K562 (cell line): ENCODE measurements around the gene CHD3. TPM values are rescaled to one million over a fixed set of nuclear protein-coding genes. Genes with fewer than 3 reads are reported as not detected.

Experiments used
- ARID2 ChIP-seq: fragments of 450-650 bp; IDR thresholded peaks from 2 replicates; pipeline ENCODE4 v1.6.1; 2017; ENCODE audit warnings: antibody characterized with exemption, mild to moderate bottlenecking
- BACH1 ChIP-seq: fragments of 200-800 bp; sonication (Bioruptor generic); IDR thresholded peaks from 2 replicates; pipeline ENCODE4 v1.6.1; 2016; ENCODE audit warnings: missing genetic modification characterization, missing compliant biosample characterization
- CBFA2T2 ChIP-seq: fragments of 450-650 bp; conservative IDR thresholded peaks from 2 replicates; pipeline ENCODE4 v1.6.1; 2017; ENCODE audit warnings: mild to moderate bottlenecking
- COPS2 ChIP-seq: fragments of 450-650 bp; conservative IDR thresholded peaks from 2 replicates; pipeline ENCODE4 v1.6.1; 2016; ENCODE audit warnings: mild to moderate bottlenecking, moderate library complexity
- CREBBP ChIP-seq: IDR thresholded peaks from one replicate; pipeline ENCODE4 v1.6.1; 2012; ENCODE audit warnings: low read depth, mild to moderate bottlenecking, control low read depth, inconsistent platforms, low read length
- FOXP1 ChIP-seq: sonication (generic); formaldehyde crosslinking; IDR thresholded peaks from 2 replicates; pipeline ENCODE4 v1.8.0; 2022; ENCODE audit warnings: mild to moderate bottlenecking, missing genetic modification reagents
- HDAC2 ChIP-seq: fragments of 450-650 bp; IDR thresholded peaks from 2 replicates; pipeline ENCODE4 v1.6.1; 2016; ENCODE audit warnings: mild to moderate bottlenecking
- KDM5B ChIP-seq: fragments of 200-600 bp; sonication (generic); IDR thresholded peaks from 2 replicates; pipeline ENCODE4 v1.6.1; 2012; ENCODE audit warnings: low read depth, mild to moderate bottlenecking, moderate library complexity, low read length, control low read depth, inconsistent platforms; ENCODE audit not compliant: insufficient replicate concordance
- NELFE ChIP-seq: IDR thresholded peaks from 2 replicates; pipeline ENCODE4 v1.6.1; 2011; ENCODE audit warnings: mild to moderate bottlenecking; ENCODE audit not compliant: insufficient read depth, insufficient read length
- NFRKB ChIP-seq: fragments of 450-650 bp; IDR thresholded peaks from 2 replicates; pipeline ENCODE4 v1.6.1; 2016; ENCODE audit warnings: low read depth
- PHB2 ChIP-seq: fragments of 450-650 bp; IDR thresholded peaks from 2 replicates; pipeline ENCODE4 v1.6.1; 2017; ENCODE audit warnings: low read depth
- PTRF ChIP-seq: fragments of 450-650 bp; IDR thresholded peaks from 2 replicates; pipeline ENCODE4 v1.6.1; 2016; ENCODE audit warnings: mild to moderate bottlenecking, missing genetic modification characterization, missing compliant biosample characterization
- RBM14 ChIP-seq: fragments of 200-400 bp; formaldehyde crosslinking; IDR thresholded peaks from 2 replicates; pipeline ENCODE4 v1.6.1; 2018; ENCODE audit warnings: low read depth, mild to moderate bottlenecking, low read length, moderate library complexity, borderline replicate concordance; ENCODE audit not compliant: insufficient read depth
- SREBF2 ChIP-seq: sonication (generic); formaldehyde crosslinking; IDR thresholded peaks from 2 replicates; pipeline ENCODE4 v1.4.0; 2020; ENCODE audit warnings: mild to moderate bottlenecking, missing genetic modification reagents
- TEAD1 ChIP-seq, 2 experiments: fragments of 450-650 bp in 1 of 2; sonication (generic) in 1 of 2; formaldehyde crosslinking; IDR thresholded peaks; 2 replicates each; pipeline versions ENCODE4 v1.4.0 to v1.8.0; 2020 to 2022; ENCODE audit warnings: mild to moderate bottlenecking in 2 of 2, missing genetic modification reagents in 1 of 2
- ZFX ChIP-seq: sonication (generic); formaldehyde crosslinking; IDR thresholded peaks from 2 replicates; pipeline ENCODE4 v1.8.0; 2022; ENCODE audit warnings: mild to moderate bottlenecking, missing genetic modification reagents, moderate library complexity
- ZKSCAN1 ChIP-seq: fragments of 150-350 bp; IDR thresholded peaks from 2 replicates; pipeline ENCODE4 v1.6.1; 2016; ENCODE audit warnings: low read depth, low read length
- ZNF165 ChIP-seq: fragments of 250-450 bp; sonication (Bioruptor Pico); IDR thresholded peaks from 2 replicates; pipeline ENCODE4 v1.4.0; 2020; ENCODE audit warnings: borderline replicate concordance
- ZNF696 ChIP-seq: fragments of 250-450 bp; sonication (Bioruptor Pico); conservative IDR thresholded peaks from 2 replicates; pipeline ENCODE4 v1.4.0; 2020; ENCODE audit warnings: mild to moderate bottlenecking, moderate library complexity
- ZNF780A ChIP-seq: fragments of 250-450 bp; sonication (Bioruptor Pico); IDR thresholded peaks from 2 replicates; pipeline ENCODE4 v1.5.0; 2021; ENCODE audit warnings: mild to moderate bottlenecking
- polyA plus RNA-seq, 8 experiments: library from polyadenylated mRNA; depleted of rRNA in 4 of 8; stranded (reverse) in 5 of 8; unstranded in 3 of 8; fragments of >200 nt; fragmentation: Nextera tagmentation in 2 of 8; fragmentation: Illumina TruSeq in 1 of 8; extraction: Ambion mirVana in 2 of 8; extraction: Trizol in 1 of 8; gene quantifications; 2 replicates each; pipeline versions ENCODE4 v1.2.1 to v1.2.3, GENCODE V29; 2011 to 2014; ENCODE audit warnings: inconsistent platforms in 1 of 8, missing spikeins in 1 of 8
- total RNA-seq, 7 experiments: library from RNA; depleted of rRNA in 6 of 7; stranded (reverse); fragments of >200 nt in 6 of 7; fragmentation: Illumina TruSeq in 2 of 7; extraction: Trizol in 2 of 7; gene quantifications; 2 replicates each; pipeline versions ENCODE4 v1.2.1 to v1.2.3, GENCODE V29; 2011 to 2021; ENCODE audit warnings: low replicate concordance in 1 of 7
- TF ChIP-seq, protein P1 (sequence below): sonication (generic); formaldehyde crosslinking; IDR thresholded peaks from 2 replicates; pipeline ENCODE4 v1.8.1; 2023; ENCODE audit warnings: mild to moderate bottlenecking, missing genetic modification reagents
- TF ChIP-seq, protein P2 (sequence below): fragments of 250-450 bp; sonication (Bioruptor Pico); IDR thresholded peaks from 2 replicates; pipeline ENCODE4 v1.4.0; 2020; ENCODE audit warnings: mild to moderate bottlenecking, moderate library complexity
- TF ChIP-seq, protein P3 (sequence below): fragments of 450-650 bp; formaldehyde crosslinking; IDR thresholded peaks from 2 replicates; pipeline ENCODE4 v1.4.0; 2020; ENCODE audit warnings: mild to moderate bottlenecking, moderate library complexity

The CHD3 gene
- total and polyA plus RNA-seq, 9 of the 15 experiments (the other 6 are each of a cell fraction or from before 2014, with no cell fraction given): 0.39 to 38.2 (median 21.2) TPM

DNA sequence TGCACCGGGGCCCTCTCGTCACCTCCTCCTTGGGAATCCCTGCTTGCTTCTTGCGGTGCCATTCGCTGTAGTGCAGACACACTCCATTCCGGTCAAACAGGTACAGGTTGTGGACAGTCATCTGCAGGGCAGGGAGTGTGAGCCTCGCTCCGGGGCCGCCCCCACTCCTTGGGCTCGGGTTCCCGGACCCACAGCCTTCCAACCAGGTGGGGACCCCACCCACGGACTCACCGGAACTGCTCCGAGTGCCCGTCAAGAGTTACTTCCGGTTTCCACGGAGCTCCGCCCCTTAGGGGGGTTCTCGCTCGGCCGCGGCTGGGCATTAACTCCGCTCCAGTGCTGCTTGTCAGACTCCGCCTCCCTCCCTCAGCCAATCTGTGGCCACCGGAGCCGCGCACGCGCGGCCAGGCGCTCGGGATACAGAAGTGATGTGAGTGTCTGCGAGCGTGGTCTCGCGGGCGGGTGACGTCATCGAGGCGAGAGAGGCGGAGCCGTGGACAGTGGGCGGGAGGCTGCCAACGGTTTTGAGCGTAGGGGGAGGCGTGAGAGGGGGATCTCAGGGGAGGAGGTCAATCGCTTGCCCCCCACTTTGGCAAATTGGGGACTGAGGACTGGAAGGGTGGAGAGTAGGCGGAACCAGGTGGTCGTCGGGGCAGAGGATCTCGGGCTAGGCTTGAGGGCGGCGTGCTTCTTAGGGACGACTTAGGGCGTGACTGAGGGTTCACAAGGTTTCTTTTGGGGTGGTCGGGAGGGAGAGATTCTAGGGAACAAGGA, 43.3 kb downstream of the CHD3 start, which contains the start of the genes CNTROB and TRAPPC1 (continued):
- no peak for TF ChIP-seq PTRF (tag)
- no peak for TF ChIP-seq ZNF780A
- TF ChIP-seq ZNF696 (CRISPR knock-in tag): no peak
- TF ChIP-seq, protein P1, sequence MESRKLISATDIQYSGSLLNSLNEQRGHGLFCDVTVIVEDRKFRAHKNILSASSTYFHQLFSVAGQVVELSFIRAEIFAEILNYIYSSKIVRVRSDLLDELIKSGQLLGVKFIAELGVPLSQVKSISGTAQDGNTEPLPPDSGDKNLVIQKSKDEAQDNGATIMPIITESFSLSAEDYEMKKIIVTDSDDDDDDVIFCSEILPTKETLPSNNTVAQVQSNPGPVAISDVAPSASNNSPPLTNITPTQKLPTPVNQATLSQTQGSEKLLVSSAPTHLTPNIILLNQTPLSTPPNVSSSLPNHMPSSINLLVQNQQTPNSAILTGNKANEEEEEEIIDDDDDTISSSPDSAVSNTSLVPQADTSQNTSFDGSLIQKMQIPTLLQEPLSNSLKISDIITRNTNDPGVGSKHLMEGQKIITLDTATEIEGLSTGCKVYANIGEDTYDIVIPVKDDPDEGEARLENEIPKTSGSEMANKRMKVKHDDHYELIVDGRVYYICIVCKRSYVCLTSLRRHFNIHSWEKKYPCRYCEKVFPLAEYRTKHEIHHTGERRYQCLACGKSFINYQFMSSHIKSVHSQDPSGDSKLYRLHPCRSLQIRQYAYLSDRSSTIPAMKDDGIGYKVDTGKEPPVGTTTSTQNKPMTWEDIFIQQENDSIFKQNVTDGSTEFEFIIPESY: no peak
- TF ChIP-seq FOXP1: no peak
- no peak for TF ChIP-seq SREBF2 (CRISPR knock-in tag)
- no peak for TF ChIP-seq COPS2
- TF ChIP-seq, protein P2, sequence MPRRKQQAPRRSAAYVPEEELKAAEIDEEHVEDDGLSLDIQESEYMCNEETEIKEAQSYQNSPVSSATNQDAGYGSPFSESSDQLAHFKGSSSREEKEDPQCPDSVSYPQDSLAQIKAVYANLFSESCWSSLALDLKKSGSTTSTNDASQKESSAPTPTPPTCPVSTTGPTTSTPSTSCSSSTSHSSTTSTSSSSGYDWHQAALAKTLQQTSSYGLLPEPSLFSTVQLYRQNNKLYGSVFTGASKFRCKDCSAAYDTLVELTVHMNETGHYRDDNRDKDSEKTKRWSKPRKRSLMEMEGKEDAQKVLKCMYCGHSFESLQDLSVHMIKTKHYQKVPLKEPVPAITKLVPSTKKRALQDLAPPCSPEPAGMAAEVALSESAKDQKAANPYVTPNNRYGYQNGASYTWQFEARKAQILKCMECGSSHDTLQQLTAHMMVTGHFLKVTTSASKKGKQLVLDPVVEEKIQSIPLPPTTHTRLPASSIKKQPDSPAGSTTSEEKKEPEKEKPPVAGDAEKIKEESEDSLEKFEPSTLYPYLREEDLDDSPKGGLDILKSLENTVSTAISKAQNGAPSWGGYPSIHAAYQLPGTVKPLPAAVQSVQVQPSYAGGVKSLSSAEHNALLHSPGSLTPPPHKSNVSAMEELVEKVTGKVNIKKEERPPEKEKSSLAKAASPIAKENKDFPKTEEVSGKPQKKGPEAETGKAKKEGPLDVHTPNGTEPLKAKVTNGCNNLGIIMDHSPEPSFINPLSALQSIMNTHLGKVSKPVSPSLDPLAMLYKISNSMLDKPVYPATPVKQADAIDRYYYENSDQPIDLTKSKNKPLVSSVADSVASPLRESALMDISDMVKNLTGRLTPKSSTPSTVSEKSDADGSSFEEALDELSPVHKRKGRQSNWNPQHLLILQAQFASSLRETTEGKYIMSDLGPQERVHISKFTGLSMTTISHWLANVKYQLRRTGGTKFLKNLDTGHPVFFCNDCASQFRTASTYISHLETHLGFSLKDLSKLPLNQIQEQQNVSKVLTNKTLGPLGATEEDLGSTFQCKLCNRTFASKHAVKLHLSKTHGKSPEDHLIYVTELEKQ (CRISPR knock-in tag): no peak
- TF ChIP-seq TEAD1 (CRISPR knock-in tag; IDR thresholded peaks at IDR 0.05): no peak
- no peak for TF ChIP-seq ZNF165 (CRISPR knock-in tag)
- TF ChIP-seq KDM5B: peak; percentile 23
- 0 out of 2 replicates have a peak, but pooled peaks have one; percentile 48 for TF ChIP-seq ZKSCAN1
- TF ChIP-seq CREBBP: no peak
- TF ChIP-seq BACH1 (tag): no peak
- no peak for TF ChIP-seq NELFE
- peak; percentile 88; the same call in 1 of the 2 replicates for TF ChIP-seq NFRKB
- peak; percentile 26 for TF ChIP-seq ZFX (CRISPR knock-in tag)
- TF ChIP-seq RBM14: no peak
- peak; percentile 30; the same call in 1 of the 2 replicates for TF ChIP-seq HDAC2
- TF ChIP-seq, protein P3, sequence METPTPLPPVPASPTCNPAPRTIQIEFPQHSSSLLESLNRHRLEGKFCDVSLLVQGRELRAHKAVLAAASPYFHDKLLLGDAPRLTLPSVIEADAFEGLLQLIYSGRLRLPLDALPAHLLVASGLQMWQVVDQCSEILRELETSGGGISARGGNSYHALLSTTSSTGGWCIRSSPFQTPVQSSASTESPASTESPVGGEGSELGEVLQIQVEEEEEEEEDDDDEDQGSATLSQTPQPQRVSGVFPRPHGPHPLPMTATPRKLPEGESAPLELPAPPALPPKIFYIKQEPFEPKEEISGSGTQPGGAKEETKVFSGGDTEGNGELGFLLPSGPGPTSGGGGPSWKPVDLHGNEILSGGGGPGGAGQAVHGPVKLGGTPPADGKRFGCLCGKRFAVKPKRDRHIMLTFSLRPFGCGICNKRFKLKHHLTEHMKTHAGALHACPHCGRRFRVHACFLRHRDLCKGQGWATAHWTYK (CRISPR knock-in tag): no peak
- peak; percentile 44; the same call in 1 of the 2 replicates for TF ChIP-seq ARID2
- no peak for TF ChIP-seq CBFA2T2
- no peak for TF ChIP-seq PHB2
